ENCODE results near the gene SCARB1. TPM values are rescaled to one million over a fixed set of nuclear protein-coding genes. Genes with fewer than 3 reads are reported as not detected.

Gene SCARB1
- total and polyA plus RNA-seq, 2 of the 13 experiments (the other 11 are each of a cell fraction or from before 2014, with no cell fraction given): 63.4 to 160 TPM

GRCh38 chr12:124910561-124911478, 47.2 kb upstream of the SCARB1 start (continued):
- TF ChIP-seq HMGXB3 (CRISPR knock-in tag; IDR thresholded peaks at IDR 0.05; ENCODE audit: borderline replicate concordance): no peak
- 0 out of 2 replicates have a peak, but pooled peaks have one; percentile 50 for TF ChIP-seq ZNF354B (CRISPR knock-in tag; IDR thresholded peaks at IDR 0.05)
- no peak for TF ChIP-seq KLF13 (CRISPR knock-in tag; IDR thresholded peaks at IDR 0.05)
- no peak for TF ChIP-seq ATF3 (CRISPR knock-in tag; IDR thresholded peaks at IDR 0.05)
- no peak for TF ChIP-seq ETV5 (CRISPR knock-in tag; IDR thresholded peaks at IDR 0.05; ENCODE audit: borderline replicate concordance)
- no peak for TF ChIP-seq MTA3 (CRISPR knock-in tag; IDR thresholded peaks at IDR 0.05)
- TF ChIP-seq ZFP62 (CRISPR knock-in tag; IDR thresholded peaks at IDR 0.05): no peak
- TF ChIP-seq SNAPC4 (CRISPR knock-in tag; IDR thresholded peaks at IDR 0.05): no peak
- TF ChIP-seq ZBTB21 (CRISPR knock-in tag; IDR thresholded peaks at IDR 0.05): no peak
- TF ChIP-seq ZNF292 (CRISPR knock-in tag; IDR thresholded peaks at IDR 0.05; ENCODE audit: borderline replicate concordance, low read depth): no peak
- TF ChIP-seq ZNF296 (CRISPR knock-in tag; conservative IDR thresholded peaks at IDR 0.05): no peak
- no peak for TF ChIP-seq ZNF143 (CRISPR knock-in tag; IDR thresholded peaks at IDR 0.05)
- 0 out of 2 replicates have a peak, but pooled peaks have one; percentile 24 for TF ChIP-seq ETS1 (CRISPR knock-in tag; IDR thresholded peaks at IDR 0.05)
- no peak for TF ChIP-seq ZBTB20 (CRISPR knock-in tag; IDR thresholded peaks at IDR 0.05; ENCODE audit: borderline replicate concordance, low read depth)
- no peak for TF ChIP-seq BRD4 (CRISPR knock-in tag; IDR thresholded peaks at IDR 0.05)
- TF ChIP-seq ZBTB3 (CRISPR knock-in tag; IDR thresholded peaks at IDR 0.05; ENCODE audit: borderline replicate concordance, low read depth): no peak
